ENCODE measurements around the gene NXF1.
A peak's percentile ranks its signal among the peaks of the same experiment; 100 is the strongest.
"Not testable (repeated sequence)": the region's sequence is repeated elsewhere in the genome, so short reads cannot be mapped to it uniquely, and the experiment has no call there.

NXF1 gene

DNA sequence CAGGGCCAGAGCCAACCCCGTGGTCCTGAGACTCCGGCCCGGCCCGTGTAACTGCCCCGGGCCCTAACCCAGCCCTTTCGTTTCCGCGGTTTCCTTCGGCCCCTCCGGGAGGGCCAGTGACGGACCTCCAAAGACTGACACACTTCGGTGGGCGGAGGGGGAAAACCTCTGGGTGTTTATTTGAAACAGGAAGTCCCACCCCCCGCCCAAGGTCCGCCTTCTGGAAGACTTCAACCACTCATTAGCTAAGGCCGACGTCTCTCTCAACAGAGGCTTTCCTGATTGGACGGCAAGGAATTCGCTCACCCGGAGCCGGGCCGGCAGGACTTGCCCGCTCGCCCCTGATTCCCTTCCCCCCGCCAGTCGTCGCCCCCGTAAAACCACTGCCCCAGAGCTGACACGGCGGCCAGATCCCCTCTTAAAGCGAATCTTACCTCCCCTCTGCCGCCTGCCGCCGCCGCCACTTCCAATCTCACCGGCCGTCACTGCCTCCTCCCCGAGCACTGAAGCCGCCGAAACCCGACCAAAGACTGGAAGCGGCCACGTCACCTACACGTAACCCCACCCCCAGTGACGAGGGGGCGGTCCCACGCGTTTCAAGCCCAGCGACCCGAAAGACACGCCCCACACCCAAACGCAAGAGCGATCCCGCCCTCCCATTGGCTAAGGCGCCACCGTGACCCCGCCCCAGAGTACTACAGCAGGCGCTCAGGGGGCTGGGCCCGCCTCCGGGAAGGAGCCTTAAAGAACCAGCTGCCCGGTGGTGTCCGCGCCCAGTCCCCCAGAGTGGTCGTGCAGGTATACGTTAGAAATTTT, 26.5 kb upstream of the NXF1 start, which contains the start of gene STX5:
STX5 (minus strand) TSS at position 532 of the 816 bp plus-strand sequence. CDS start 808 bp downstream, outside the sequence.
- DNase-seq, result peak; percentile 97

DNA sequence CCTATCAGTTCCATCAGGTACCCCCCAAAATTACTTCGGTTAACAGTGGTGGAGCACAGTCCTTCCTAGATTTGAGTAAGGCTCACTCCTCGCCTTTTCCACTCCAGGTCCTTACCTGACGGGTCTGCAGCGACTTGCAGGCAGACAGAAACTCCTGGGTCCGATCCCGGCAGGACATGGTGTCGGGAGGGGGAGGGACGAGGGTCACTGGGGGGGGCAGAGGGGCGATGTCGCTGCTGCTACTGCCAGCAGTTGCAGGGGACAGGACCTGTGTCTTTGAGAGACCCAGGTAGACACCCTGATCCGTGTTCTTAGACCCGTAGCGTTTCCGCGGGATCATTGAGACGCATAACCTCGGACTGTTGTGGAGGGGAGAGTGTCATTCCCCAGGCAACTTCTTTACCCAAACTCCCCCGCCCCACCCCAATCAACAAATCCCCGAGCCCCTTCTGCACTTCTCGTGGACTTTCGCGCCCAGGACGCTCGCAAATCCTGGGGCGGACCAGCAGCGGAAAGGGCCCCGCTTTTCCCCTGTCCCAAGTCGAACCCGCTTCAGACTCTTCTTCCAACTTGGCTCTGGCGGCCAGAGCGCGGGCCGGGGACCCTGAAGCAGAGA, 25.8 kb upstream of the NXF1 start:
- no peak for DNase-seq

GRCh38 chr11:62828130-62828529, 22.9 kb upstream of the NXF1 start:
- DNase-seq, result not testable (repeated sequence)

DNA sequence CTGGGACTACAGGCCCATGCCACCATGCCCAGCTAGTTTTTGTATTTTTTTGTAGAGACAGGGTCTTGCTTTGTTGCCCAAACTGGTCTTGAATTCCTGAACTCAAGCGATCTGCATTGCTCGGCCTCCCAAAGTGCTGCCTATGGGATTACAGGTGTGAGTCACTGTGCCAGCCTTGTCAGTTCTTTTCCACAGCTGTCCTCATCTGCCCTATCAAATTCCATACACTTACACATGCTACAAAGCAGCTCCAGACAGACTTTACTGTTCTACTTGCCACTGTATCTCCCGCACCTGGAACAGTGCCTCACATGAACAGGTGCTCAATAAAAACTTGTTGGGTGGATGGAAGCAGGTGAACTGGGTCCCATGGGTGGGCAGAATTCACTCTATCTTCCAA, 18.4 kb upstream of the NXF1 start:
- no peak for DNase-seq

- no peak for DNase-seq
Measured at GRCh38 chr11:62817129-62817528, 11.9 kb upstream of the NXF1 start.

DNA sequence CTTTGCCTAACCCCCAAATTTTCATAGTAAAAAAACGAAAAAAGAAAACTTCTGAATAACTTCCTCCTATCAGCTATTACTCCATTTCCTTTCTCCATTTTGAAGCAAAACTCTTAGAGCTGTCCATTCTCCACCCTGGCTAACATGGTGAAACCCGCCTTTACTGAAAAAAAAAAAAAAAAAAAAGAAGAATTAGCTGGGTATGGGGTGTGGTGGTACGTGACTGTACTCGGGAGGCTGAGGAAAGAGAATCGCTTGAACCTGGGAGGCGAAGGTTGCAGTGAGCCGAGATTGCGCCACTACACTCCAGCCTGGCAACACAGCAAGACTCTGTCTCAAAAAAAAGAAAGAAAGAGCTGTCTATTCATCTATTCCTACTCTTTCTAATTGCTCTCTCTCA, 11.3 kb upstream of the NXF1 start:
- DNase-seq, result no peak

GRCh38 chr11:62811659-62812058, 6.4 kb upstream of the NXF1 start:
- no peak for DNase-seq

- no peak for DNase-seq
Measured at GRCh38 chr11:62810748-62811147, 5.5 kb upstream of the NXF1 start.

DNA sequence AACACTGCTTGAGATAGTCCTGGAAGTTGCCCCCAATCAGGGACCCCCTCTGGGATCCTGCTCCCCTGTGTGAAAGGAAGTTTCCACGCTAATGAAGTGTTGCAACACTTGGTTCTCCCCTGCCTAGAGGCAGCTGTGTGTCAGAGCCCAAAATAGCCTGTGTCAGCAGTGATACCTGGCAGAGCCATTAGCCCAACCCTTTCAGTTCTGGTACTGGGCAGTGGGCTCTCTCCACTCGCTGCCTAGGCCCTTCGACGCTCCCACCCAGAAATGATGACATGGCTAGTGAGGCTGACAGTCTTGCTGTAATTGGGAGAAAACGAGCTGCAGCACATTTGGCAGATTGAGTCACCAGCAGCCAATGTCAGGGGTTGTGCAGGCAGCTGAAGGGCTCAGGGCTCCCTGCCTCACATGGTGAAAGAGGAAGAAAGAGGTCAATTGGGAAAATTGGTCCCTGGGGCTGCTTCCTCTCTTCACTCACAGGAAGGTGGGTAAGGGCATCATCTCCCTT, 1.4 kb upstream of the NXF1 start:
- no peak for DNase-seq

GRCh38 chr11:62805961-62806441, 761 bp upstream of the NXF1 start:
- no peak for DNase-seq

- DNase-seq, result peak; percentile 29
Measured at GRCh38 chr11:62804310-62805075, 747 bp downstream of the NXF1 start.

GRCh38 chr11:62801071-62801470, 4.2 kb downstream of the NXF1 start:
- DNase-seq, result no peak

DNA sequence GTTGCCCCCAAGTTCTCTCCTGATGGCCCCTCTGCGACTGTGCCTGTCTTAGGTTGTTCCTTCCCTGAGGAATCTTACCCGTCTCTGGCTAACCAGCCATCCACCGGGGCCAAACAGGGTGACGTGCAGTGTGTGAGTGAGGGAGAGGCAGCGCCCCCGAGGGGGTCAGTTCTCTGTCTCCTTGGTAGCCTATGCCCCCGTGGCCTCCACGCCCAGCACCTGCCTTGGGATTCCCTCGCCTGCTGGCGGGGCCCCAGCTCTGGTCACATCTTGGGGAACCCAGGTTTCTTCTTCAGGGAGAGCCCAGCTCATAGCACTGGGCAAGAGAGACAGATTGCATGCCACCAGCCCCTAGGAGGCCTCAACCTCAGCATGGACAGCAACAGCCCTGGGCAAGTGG, 5.8 kb downstream of the NXF1 start:
- DNase-seq, result no peak

- no peak for DNase-seq
Measured at GRCh38 chr11:62796281-62796680, 9.0 kb downstream of the NXF1 start.

DNA sequence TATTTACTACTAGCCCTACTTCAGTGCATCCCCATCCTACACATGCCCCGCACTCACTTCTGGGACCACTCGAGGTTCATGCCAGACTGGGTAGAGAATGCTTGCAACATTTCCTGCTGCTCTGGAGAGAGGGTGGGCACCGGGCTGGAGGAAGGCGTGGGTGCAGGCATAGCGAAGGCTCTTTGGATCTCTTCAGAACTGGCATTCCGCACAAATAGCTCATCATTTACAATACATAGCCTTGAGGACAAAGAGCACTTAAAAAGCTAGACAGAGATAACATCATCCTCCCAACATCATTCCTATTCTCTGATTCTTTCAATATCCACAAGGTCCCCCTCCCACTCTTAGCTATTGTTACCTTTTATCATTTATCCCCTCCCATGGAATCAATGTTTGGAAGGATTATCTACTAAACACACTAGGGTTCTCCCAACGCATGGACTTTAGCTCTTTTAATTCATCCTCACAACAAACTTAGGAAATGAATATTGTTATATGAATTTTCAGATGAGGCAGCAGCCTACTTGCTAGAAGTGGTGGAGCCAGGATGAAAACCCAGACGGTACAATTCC, 11.0 kb downstream of the NXF1 start:
- DNase-seq, result no peak

DNA sequence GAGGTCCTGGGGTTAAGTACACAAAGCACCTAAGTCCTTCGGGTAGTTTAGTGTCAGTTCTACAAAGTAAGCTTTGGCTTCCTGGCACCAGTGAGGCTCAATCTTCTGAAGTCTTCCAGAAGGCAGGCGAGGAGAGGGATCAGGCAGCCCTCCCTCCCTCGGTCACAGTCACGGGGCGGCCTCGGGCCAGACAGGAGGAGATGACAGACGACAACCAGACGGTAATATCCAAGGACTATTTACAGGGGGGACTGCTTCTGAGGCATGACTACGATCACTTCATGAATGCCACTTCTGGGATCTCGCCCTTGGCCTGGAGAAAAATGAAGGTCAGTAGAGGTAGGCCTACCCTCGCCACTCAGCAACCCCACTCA, 13.1 kb downstream of the NXF1 start:
- no peak for DNase-seq

DNA sequence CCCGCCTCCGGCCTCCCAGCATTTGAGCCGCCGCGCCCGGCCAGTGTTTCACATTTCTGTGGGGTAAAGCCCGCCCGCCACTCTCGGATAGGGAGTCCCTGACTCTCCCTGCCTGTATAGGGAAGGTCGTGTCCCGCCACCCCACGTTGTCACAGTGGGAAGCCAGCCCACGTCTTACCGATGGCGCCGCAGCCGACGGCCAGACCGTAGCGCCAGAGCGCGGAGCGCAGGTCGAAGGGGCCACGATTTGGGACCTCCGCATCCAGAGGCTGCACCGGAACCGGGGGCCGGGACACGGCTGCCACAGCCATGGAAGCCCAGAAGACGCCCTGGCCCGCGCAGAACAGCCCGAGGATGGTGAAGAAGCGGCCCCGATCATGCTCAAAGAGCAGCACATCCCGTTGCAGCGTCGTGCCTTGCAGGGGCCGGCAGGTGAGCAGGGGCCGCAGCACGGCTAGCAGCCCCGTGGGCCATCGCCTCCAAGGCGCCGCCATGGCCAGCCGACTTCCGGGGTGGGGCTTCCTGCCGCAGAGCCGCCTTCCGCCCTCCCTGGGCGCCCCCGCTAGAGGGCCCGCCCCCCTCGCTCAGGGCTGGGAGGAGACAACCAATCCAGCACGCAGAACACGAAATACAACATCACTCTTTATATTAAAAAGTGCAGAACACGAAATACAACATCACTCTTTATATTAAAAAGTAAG, 13.6 kb downstream of the NXF1 start, which contains the start of gene TMEM223:
TMEM223 (minus strand) TSS at position 506 of the 701 bp plus-strand sequence; CDS start at position 494, 12 bp downstream.
- DNase-seq, result peak; percentile 87

DNA sequence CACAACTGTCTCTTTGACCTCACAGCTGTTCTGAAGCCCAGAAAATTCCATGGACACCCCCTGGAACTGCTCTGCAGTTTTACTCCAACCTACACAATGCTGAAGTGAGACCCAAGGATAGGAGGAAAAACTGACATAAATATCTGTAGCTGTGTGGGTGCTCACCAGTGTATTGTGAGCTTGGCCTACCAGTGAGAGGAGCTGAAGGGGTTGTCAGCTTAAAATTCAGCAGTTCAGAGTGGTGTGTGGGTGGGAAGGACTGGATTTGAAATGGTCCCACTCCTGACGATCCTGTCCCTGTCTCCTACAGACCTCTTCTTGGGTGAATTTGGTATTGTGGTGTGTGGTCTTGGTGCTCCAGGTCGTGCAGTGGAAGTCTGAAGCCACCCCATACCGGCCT, 15.7 kb downstream of the NXF1 start:
- DNase-seq, result no peak

- DNase-seq, result no peak
Measured at GRCh38 chr11:62788991-62789390, 16.2 kb downstream of the NXF1 start.

- DNase-seq, result peak; percentile 99
Measured at GRCh38 chr11:62787005-62787759, 18.1 kb downstream of the NXF1 start, which contains the start of gene TMEM179B. Gene TMEM179B (plus strand): TSS chr11:62787402. CDS start chr11:62787432, 30 bp downstream.

DNA sequence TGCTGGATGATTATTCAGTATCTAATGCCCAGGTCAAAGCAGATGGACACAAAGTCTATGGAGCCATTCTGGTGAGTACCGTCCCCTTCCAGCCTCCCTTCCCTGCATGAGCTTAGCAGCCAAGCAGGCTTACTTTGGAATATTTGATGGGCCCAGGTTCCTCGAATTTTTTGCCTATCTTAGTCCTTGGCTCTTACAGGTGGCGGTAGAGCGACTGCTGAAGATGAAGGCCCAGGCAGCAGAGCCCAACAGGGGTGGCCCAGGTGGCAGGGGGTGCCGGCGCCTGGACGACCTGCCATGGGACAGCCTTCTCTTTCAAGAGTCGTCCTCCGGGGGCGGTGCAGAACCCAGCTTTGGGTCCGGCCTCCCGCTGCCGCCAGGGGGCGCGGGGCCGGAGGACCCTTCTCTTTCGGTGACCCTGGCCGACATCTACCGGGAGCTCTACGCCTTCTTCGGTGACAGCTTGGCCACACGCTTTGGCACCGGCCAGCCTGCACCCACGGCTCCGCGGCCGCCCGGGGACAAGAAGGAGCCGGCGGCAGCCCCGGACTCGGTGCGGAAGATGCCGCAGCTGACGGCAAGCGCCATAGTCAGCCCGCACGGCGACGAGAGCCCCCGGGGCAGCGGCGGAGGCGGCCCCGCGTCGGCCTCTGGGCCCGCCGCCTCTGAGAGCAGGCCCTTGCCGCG, 18.8 kb downstream of the NXF1 start:
- peak; percentile 87 for DNase-seq

Measured in hematopoietic multipotent progenitor cell treated with erythropoietin and hydrocortisone succinate and interleukin-3 and kit ligand, for 8 days (in vitro differentiated cells).